Ramos (cell line): ENCODE data around the gene CCT5.
"Not testable (repeated sequence)": the region's sequence is repeated elsewhere in the genome, so short reads cannot be mapped to it uniquely, and the experiment has no call there.

Source experiments
- in situ Hi-C: fragments of 300-500 bp; cut with MboI; formaldehyde crosslinking; loops from one replicate; pipeline ENCODE4 v1.14.3; 2022; ENCODE audit warnings: low sequenced_read_pairs; ENCODE audit not compliant: unreplicated experiment

The CCT5 gene

GRCh38 chr5:10244342-10244944, 5.6 kb upstream of the CCT5 start:
- in situ Hi-C loops, result no loop called here

DNA sequence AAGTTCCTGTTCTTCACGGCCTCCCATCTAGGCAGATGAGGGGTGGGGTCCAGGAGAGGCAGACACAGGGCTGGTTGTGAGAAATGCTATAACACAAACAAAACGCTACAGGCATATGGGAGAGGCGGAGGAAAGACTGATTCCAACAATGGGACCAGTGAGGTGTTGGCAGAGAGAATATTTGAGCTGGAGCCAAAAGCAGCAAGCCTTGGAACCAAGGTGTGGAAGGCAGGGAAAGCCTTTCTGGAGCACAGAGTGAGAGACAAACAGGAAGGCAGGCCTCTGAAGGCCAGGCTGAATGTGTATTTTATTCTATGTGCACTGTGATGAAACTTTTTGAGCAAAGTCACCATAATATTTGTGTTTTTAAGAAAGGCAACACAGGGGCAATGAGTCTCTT, 3.3 kb upstream of the CCT5 start:
- in situ Hi-C loops, result no loop called here

GRCh38 chr5:10247217-10247616, 2.9 kb upstream of the CCT5 start:
- in situ Hi-C loops, result not testable (repeated sequence)

DNA sequence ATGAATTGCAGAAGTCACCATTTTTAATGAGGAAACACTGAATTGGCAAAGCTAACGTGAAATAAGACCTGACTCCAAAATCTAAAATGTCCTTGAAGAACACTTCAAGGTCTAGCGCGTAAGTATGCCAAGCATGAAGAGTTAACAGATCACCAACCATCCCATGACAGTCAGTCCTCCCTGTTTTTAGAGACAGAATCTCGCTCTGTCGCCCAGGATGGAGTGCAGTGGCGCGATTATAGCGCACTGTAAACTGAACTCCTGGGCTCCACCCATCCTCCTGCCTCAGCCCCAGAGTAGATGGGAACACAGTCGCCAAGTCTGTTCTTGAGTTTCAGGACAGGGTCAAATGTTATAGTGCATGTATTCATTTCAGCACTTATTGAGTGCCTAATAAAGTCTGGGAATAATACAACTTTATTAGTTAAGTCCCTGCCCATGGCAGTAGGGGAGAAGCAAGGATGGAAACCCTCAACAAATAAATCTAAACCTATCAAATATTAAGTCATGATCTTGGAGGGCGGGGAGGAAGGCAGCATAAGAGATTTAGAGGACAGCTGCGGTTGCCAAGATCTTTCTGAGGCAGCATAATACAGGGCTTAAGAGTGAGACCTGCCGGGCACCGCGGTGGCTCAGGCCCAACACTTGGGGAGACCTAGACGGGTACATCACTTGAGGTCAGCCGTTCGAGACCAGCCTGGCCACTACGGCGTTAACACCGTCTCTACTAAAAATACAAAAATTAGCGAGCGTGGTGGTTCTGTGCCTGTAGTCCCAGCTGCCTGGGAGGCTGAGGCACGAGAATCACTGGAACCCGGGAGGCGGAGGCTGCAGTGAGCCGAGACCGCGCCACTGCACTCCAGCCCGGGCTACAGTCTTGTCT, 1.5 kb upstream of the CCT5 start:
- in situ Hi-C loops, result no loop called here

DNA sequence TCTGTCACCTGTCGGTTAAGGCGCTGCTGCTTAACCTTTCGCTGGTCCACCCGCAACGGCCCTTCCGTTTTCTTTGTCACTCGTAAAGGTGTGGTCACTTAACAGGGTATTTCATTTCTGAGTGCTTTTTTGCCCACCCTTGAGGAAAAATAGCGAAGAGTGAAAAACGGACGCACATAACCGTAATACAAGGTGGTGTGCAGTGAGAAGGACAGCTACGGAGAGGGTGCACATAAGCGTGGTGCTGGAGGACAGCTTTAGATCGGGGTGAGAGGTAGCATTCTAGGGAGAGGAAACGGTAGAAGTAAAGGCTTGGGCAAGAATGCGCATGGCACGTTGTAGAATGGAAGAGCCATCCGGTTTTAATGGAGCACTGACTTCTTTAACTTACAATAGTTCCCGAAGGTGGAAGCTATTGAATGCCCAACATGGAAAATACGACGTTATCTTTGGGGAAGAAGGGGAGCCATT, 761 bp downstream of the CCT5 start:
- in situ Hi-C loops, result no loop called here

- in situ Hi-C loops, result no loop called here
Measured at GRCh38 chr5:10251405-10251804, 1.3 kb downstream of the CCT5 start.

DNA sequence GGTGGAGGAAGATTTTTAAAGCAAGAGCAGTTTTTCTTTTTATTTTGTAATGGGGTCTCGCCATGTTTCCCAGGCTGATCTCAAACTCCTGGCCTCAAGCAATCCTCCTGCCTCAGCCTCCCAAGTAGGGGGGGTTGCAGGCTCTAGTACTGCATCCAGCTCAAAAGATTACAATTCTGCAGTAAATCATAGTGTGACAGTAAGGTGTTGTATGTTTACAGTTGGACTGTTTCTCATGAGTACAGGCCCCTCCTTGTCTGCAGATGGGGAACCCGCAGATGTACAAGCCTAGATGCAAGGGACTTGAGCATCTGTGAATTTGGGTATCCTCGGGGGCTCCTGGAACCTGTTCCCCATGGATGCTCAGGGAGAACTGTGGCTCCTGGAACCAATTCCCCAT, 3.3 kb downstream of the CCT5 start:
- in situ Hi-C loops, result no loop called here

DNA sequence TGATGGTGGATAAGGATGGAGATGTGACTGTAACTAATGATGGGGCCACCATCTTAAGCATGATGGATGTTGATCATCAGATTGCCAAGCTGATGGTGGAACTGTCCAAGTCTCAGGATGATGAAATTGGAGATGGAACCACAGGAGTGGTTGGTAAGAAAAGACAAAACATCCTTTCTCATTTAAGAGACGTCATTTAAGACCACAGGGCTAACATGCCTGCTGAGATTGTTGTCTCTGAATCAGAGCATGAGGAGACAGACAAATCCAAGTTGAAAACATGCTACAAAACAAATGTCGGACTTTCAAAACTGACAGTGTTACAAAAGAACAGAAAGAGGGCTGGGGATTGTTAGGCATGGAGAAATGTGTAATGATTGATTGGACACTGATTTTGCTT, 4.6 kb downstream of the CCT5 start:
- in situ Hi-C loops, result no loop called here

DNA sequence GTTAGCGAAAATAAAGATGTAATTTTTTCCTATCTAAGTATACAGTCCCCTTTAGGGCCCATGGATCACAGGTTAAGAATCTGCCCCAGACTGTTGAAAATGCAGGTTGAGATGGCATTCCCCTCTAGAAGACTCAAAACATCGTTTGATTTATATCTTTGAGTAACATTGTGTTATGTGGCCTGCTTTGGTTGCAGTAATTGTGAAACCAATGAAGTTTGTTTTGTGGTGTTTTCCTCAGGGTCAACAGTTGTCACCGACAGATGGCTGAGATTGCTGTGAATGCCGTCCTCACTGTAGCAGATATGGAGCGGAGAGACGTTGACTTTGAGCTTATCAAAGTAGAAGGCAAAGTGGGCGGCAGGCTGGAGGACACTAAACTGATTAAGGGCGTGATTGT, 7.8 kb downstream of the CCT5 start:
- in situ Hi-C loops, result no loop called here

DNA sequence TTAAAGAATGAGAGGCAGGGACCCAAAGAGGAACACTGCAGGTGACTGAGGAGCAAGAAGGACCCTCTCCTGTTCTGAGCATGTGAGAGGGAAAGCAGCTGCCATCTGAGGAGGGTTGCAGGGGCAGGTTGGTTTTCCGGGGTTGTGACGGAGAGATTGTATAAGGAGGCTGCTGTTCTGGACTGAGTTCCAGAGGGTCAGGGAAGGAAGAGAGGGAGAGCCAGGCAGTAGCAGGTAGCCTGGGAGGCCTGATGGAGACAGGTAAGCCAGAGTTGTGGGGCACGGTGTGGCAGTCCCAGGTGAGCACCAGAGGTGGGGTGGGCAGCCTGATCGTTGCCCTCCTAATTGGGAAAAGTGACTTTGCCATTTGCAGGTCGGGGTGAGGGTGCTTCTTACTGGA, 9.8 kb downstream of the CCT5 start:
- in situ Hi-C loops, result no loop called here

DNA sequence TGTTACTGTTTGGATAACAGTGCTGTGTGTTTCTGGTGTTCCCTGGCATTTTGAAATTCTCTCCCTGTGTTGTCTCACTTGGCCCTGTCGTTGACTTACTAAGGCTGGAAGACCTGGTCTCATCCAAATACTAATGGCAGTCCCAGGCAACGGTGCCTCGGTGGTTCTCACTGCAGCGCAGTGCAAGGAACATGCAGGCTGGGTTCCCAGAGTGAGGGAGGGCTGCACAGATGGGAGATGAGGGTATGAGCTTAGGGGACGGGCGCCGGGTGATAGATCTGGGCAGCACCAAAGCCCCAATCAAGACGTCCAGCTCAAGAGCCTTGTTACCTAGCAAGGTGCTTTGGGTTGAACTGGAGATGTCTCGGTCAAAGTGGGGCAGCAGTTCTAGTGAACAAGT, 11.0 kb downstream of the CCT5 start:
- in situ Hi-C loops, result no loop called here

GRCh38 chr5:10262121-10262774, 12.2 kb downstream of the CCT5 start:
- in situ Hi-C loops, result no loop called here

- in situ Hi-C loops, result no loop called here
Measured at GRCh38 chr5:10262995-10263394, 12.9 kb downstream of the CCT5 start.

- in situ Hi-C loops, result no loop called here
Measured at GRCh38 chr5:10264604-10265003, 14.5 kb downstream of the CCT5 start.

DNA sequence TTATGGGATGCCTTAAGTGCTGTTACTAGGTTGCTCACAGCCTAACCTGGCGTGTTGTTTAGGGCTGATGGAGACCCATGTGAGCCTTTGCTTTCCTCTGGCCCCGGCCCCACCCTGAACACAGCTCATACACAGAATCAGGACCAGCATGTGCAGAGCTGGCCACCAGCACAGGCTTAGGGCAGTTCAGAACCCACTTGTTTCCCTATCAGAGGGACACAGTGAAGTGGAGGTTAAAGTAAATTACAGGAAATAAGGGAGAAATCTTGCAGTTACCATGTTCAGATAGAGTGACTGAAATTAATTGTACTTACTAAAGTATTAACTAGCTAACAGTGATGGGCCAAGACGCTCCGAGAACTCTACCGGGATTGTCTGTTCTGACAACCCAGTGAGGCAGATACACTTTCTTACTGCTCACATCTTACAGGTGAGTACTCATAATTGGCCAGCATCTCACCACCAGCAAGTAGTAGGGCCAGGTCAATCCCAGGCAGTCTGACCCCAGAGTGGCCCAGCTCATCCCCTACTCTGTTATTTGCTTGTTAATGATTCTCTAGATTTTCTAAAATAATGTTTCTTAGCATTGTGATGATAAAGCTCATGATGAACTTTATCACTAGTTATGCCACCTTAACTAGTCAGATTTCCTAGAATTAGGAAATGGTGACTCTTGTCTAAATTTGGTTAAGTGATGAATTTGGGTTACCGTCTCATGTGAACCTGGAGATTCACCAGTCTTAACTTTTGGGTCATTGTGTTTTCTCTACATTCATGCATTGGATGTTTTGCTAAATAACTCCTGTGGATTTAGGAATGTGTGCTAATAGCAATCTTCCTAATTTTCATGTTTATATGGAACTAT, 15.4 kb downstream of the CCT5 start:
- in situ Hi-C loops, result no loop called here

DNA sequence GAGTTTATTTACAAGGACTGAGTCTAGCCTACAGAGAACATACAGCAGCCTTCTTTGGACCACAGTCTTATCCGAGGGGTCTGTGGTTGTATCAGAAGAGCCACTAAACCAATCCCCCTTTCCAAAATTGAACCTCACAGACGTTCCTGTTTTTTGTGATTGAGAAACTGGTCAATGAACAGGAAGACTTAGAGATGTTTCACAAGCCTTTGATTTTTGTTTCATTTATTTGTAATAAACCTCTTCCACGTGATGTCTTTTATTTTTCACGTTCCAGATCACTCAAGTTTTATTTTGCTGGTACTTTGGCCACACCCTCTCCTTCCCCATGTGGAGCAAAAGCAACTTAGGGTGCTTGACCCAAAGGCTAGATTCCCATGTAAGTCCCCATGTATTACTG, 16.1 kb downstream of the CCT5 start:
- in situ Hi-C loops, result no loop called here

DNA sequence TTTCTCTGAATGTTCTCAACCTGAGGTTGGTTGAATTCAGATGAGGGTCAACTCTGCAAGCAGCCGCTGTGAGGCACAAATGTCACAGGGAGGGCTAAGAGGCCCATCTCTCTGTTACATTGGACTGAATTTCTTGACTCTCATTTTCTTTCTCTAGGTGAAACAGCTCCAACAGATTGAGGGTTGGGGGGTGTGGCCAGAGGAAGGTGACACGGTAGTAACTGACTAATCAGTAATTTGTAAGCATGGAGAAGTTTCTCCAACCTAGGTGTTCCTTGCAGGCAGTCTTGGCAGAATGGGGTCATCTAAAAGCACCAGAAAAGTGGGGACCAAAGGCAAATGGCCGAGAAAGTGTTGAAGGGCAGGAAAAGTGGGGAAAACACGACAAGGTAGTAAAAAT, 16.8 kb downstream of the CCT5 start:
- in situ Hi-C loops, result no loop called here

- in situ Hi-C loops, result no loop called here
Measured at GRCh38 chr5:10268100-10268499, 18.0 kb downstream of the CCT5 start.

DNA sequence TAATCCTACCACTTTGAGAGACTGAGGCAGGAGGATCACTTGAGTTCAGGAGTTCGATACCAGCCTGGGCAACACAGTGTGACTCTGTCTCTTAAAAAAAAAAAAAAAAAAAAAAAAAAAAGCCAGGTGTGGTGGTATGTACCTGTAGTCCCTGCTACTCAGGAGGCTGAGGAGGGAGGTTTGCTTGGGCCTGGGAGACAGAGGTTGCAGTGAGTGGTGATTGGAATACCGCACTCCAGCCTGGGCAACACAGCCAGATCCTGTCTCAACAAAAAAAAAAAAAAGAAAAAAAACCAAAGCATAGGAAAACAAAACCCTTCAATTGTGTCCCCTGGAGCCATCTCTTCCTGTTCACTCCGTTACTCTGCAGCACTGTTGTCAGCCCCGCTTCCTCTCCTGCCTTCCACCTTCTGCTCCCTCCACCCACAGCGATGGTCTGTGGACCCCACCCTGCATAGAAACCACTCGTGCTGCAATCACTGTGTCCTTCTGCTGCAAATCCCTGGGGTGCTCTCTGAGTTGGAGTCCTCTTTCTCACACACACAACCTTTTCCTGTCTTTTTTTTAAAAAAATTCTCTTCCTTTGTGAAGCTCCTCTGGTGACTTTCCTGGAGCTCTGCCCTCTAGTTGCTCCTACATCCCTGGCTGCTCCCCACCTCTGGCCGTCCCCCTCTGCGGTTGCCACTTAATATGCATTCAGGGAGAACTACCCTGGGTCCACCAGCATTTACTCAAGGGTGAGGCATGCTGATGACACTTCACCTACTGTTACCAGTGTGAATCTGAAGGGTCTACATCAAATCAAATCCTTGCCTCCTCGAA, 22.2 kb downstream of the CCT5 start:
- in situ Hi-C loops, result no loop called here

GRCh38 chr5:10272875-10273209, 22.8 kb downstream of the CCT5 start:
- in situ Hi-C loops, result not testable (repeated sequence)
